Lower leg skin (tissue), 3 donors: Measurements from ENCODE around the gene SMC4.

Source experiments
- POLR2A ChIP-seq, 2 donors: fragments of 450-650 bp; IDR thresholded peaks; one replicate each; pipeline ENCODE4 v1.6.1; 2016 to 2017; ENCODE audit warnings: antibody characterized with exemption in 2 of 2, mild to moderate bottlenecking in 1 of 2, moderate library complexity in 1 of 2
- TF ChIP-seq, protein P1 (sequence below), 3 donors: fragments of 450-650 bp; IDR thresholded peaks; one replicate each; pipeline ENCODE4 v1.5.1; 2016; ENCODE audit warnings: antibody characterized with exemption in 3 of 3, mild to moderate bottlenecking in 3 of 3, moderate library complexity in 2 of 3

DNA sequence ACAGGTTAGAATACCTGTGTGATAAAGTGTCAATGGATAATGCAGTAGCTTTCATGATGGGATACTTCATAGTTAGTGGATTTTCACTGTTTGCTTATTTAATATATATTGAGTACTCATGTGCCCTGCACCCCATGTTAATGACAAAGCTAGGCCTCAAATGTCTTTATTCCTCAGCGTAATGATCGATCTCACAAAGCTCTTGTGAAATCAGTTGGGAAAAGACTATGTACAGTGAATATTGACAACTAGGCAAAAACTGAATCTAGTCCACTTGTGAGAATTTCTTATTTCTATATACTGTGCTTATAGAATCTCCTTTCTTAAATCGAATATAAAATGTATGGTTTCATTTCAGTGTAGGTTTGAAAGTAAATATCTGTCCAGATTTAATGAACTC is 17.9 kb downstream of the SMC4 start:
- TF ChIP-seq POLR2A (IDR thresholded peaks at IDR 0.05): no peak
- TF ChIP-seq, protein P1, sequence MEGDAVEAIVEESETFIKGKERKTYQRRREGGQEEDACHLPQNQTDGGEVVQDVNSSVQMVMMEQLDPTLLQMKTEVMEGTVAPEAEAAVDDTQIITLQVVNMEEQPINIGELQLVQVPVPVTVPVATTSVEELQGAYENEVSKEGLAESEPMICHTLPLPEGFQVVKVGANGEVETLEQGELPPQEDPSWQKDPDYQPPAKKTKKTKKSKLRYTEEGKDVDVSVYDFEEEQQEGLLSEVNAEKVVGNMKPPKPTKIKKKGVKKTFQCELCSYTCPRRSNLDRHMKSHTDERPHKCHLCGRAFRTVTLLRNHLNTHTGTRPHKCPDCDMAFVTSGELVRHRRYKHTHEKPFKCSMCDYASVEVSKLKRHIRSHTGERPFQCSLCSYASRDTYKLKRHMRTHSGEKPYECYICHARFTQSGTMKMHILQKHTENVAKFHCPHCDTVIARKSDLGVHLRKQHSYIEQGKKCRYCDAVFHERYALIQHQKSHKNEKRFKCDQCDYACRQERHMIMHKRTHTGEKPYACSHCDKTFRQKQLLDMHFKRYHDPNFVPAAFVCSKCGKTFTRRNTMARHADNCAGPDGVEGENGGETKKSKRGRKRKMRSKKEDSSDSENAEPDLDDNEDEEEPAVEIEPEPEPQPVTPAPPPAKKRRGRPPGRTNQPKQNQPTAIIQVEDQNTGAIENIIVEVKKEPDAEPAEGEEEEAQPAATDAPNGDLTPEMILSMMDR (IDR thresholded peaks at IDR 0.05): no peak
